A549 (cell line): Measurements from ENCODE around the gene ARFIP1.

ENCODE experiments used
- CTCF ChIP-seq: fragments of >200 bp; sonication (Bioruptor Twin); formaldehyde crosslinking; IDR thresholded peaks from 3 replicates; pipeline ENCODE4 v1.5.1; 2016
- E2F6 ChIP-seq: IDR thresholded peaks from 2 replicates; pipeline ENCODE4 v1.6.1; 2012; ENCODE audit warnings: low read depth, borderline replicate concordance
- ELK1 ChIP-seq: fragments of 150-350 bp; IDR thresholded peaks from 2 replicates; pipeline ENCODE4 v1.6.1; 2014; ENCODE audit warnings: low read depth, mild to moderate bottlenecking, low read length
- HMGXB4 ChIP-seq: fragments of 250-450 bp; sonication (Bioruptor Pico); IDR thresholded peaks from 2 replicates; pipeline ENCODE4 v1.5.0; 2021; ENCODE audit warnings: mild to moderate bottlenecking, moderate library complexity, borderline replicate concordance
- MAZ ChIP-seq: fragments of 150-350 bp; IDR thresholded peaks from 2 replicates; pipeline ENCODE4 v1.6.1; 2014; ENCODE audit warnings: antibody characterized with exemption, low read depth, low read length, borderline replicate concordance
- MYC ChIP-seq: IDR thresholded peaks from 2 replicates; pipeline ENCODE4 v1.6.1; 2012; ENCODE audit warnings: mild to moderate bottlenecking, inconsistent platforms, low read length, improper control_type of control experiment, borderline replicate concordance
- POLR2A ChIP-seq: IDR thresholded peaks from 2 replicates; pipeline ENCODE4 v1.6.1; 2012; ENCODE audit warnings: mild to moderate bottlenecking, low read length
- POLR2AphosphoS2 ChIP-seq: conservative IDR thresholded peaks from 2 replicates; pipeline ENCODE4 v1.6.1; 2012; ENCODE audit warnings: low read length, improper control_type of control experiment, inconsistent platforms
- RCOR1 ChIP-seq: fragments of 150-350 bp; IDR thresholded peaks from 2 replicates; pipeline ENCODE4 v1.6.1; 2014; ENCODE audit warnings: antibody characterized with exemption, low read length, low read depth
- REST ChIP-seq: fragments of 200-600 bp; sonication (generic); IDR thresholded peaks from 2 replicates; pipeline ENCODE4 v1.6.1; 2016; ENCODE audit warnings: antibody characterized with exemption, mild to moderate bottlenecking, moderate library complexity
- RFX5 ChIP-seq: fragments of 450-650 bp; IDR thresholded peaks from 2 replicates; pipeline ENCODE4 v1.7.1; 2014; ENCODE audit warnings: antibody characterized with exemption, mild to moderate bottlenecking, moderate library complexity
- SMC3 ChIP-seq: fragments of >200 bp; sonication (Bioruptor Twin); formaldehyde crosslinking; IDR thresholded peaks from 3 replicates; pipeline ENCODE4 v1.6.1; 2018; ENCODE audit warnings: inconsistent platforms

- TF ChIP-seq CTCF (no peak), ELK1 (no peak), POLR2AphosphoS2 (no peak), POLR2A (no peak), E2F6 (no peak), MYC (no peak), MAZ (no peak), SMC3 (no peak), RCOR1 (no peak), HMGXB4 (CRISPR knock-in tag) (no peak), RFX5 (no peak), REST (no peak)
Measured at GRCh38 chr4:152734015-152734698, 45.6 kb upstream of the ARFIP1 start.
